Measurements from ENCODE around the gene PIK3R6.

GRCh38 chr17:8900626-8901585 is 33.4 kb upstream of the PIK3R6 start:
- TF ChIP-seq CTCF (IDR thresholded peaks at IDR 0.05) (no peak), POLR2A (IDR thresholded peaks at IDR 0.05) (no peak)

Measured in testis (tissue), 2 donors.